ENCODE data around the gene FAM120A. TPM values are rescaled to one million over a fixed set of nuclear protein-coding genes. Genes with fewer than 3 reads are reported as not detected.
A peak's percentile ranks its signal among the peaks of the same experiment; 100 is the strongest.
"Not testable (repeated sequence)": the region's sequence is repeated elsewhere in the genome, so short reads cannot be mapped to it uniquely, and the experiment has no call there.

FAM120A gene
- total RNA-seq, 1 donor from 2014 or later: 59.3 TPM

DNA sequence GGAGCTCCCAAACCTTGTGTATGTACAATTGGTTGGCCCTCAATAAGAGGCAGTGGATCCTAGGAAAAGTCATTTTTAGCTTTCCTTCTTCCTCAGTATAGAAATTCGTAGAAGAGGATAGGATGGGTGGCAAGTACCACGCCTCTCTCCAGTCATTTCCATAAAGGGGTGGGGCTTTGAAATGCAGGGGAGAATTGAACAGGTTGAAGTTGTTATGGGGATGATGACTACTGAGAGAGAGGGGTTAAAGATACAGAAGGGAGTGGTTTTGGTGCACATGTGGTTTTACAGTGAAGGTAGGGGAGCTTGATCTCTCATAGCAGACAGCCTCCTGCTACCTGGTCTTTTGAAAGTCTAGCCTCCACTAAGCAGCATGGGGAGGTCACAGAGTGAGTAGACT is 56.3 kb downstream of the FAM120A start:
- Mint-ChIP-seq H3K27ac (peak overlapping the region; percentile 3), H3K27me3 (no peaks in the 10 kb centered on the region), H3K4me3 (ENCODE audit: low read depth) (no peak overlapping the region), H3K9me3 (ENCODE audit: low read depth) (no peaks in the 10 kb centered on the region), H3K36me3 (ENCODE audit: insufficient read depth) (peaks cover 10% of the 10 kb centered on the region), H3K4me1 (ENCODE audit: low read depth) (peaks cover 15% of the 10 kb centered on the region)
- TF ChIP-seq, protein P1, sequence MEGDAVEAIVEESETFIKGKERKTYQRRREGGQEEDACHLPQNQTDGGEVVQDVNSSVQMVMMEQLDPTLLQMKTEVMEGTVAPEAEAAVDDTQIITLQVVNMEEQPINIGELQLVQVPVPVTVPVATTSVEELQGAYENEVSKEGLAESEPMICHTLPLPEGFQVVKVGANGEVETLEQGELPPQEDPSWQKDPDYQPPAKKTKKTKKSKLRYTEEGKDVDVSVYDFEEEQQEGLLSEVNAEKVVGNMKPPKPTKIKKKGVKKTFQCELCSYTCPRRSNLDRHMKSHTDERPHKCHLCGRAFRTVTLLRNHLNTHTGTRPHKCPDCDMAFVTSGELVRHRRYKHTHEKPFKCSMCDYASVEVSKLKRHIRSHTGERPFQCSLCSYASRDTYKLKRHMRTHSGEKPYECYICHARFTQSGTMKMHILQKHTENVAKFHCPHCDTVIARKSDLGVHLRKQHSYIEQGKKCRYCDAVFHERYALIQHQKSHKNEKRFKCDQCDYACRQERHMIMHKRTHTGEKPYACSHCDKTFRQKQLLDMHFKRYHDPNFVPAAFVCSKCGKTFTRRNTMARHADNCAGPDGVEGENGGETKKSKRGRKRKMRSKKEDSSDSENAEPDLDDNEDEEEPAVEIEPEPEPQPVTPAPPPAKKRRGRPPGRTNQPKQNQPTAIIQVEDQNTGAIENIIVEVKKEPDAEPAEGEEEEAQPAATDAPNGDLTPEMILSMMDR (IDR thresholded peaks at IDR 0.05; ENCODE audit: unreplicated experiment): no peak
- no peak for DNase-seq (ENCODE audit: low spot score, unreplicated experiment)

DNA sequence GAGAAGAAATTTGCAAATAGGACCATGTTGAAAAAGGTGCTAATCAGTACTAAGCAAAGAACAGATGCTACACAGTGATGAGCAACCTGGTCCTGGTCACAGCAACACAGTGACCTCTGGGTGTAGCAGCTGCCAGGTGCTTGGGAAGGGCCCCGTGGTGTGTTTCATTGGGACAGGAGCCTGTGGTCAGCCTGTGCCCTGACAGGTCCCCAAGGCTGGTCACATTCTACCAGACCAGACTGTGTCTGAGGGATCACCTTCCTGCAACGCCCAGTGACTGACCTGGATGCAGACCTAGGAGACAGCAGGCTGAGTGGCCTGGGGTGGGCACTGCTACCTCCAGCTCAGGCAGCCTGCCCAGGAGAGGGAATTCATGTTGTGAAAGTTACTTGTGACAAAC is 56.7 kb downstream of the FAM120A start:
- TF ChIP-seq, protein P1 (IDR thresholded peaks at IDR 0.05; ENCODE audit: unreplicated experiment): no peak
- Mint-ChIP-seq H3K4me1 (ENCODE audit: low read depth) (peaks cover 16% of the 10 kb centered on the region), H3K9me3 (ENCODE audit: low read depth) (no peaks in the 10 kb centered on the region), H3K4me3 (ENCODE audit: low read depth) (no peak overlapping the region), H3K27ac (peak overlapping the region; percentile 3), H3K27me3 (no peaks in the 10 kb centered on the region), H3K36me3 (ENCODE audit: insufficient read depth) (peaks cover 9% of the 10 kb centered on the region)
- DNase-seq (ENCODE audit: low spot score, unreplicated experiment): no peak

DNA sequence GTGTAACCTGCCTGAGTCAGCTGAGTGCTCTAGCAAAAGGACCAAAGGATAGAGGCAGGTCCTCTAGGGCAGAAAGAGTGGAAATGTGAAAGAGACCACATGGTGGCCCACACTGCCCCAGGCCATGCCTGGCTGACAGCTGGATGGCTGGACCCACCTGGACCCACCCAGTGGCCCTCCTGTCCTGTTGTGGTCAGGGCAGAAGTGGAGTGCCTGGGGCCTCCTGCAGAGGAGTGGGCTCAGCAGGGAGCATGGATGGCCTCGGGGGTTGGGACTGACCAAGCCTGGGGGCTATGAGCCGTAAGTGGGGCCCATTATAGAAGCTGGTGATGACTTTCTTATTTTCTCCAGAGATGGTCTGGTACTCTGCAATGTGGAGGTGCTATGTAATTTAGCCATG is 57.6 kb downstream of the FAM120A start:
- Mint-ChIP-seq H3K36me3 (ENCODE audit: insufficient read depth) (peaks cover 5% of the 10 kb centered on the region), H3K27me3 (no peaks in the 10 kb centered on the region), H3K9me3 (ENCODE audit: low read depth) (no peaks in the 10 kb centered on the region), H3K4me3 (ENCODE audit: low read depth) (no peak overlapping the region), H3K27ac (peak overlapping the region; percentile 2), H3K4me1 (ENCODE audit: low read depth) (peaks cover 17% of the 10 kb centered on the region)
- DNase-seq (ENCODE audit: low spot score, unreplicated experiment): no peak
- TF ChIP-seq, protein P1 (IDR thresholded peaks at IDR 0.05; ENCODE audit: unreplicated experiment): no peak

DNA sequence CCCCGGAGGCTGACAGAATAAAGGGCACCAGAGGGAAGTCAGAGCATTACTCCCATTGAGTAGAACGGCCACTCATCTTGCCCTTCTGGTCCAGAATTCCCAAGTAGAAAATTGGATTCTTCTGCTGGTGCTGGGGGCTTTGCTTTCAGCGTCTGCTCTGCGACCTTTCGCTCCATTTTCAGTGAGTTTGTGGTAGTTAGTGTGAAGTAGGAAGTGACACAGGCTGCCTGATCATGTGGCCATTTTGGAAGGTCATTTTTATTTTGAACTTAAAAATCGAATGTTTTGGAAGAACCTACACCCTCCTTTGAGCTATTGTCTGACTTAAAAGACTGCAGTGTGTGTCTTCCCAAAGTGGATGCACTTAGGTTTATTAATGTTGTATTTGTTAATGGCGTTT is 58.6 kb downstream of the FAM120A start:
- no peak for DNase-seq (ENCODE audit: low spot score, unreplicated experiment)
- H3K4me3 Mint-ChIP-seq (ENCODE audit: low read depth): no peak overlapping the region
- TF ChIP-seq, protein P1 (IDR thresholded peaks at IDR 0.05; ENCODE audit: unreplicated experiment): no peak
- H3K27me3 Mint-ChIP-seq: no peaks in the 10 kb centered on the region
- H3K36me3 Mint-ChIP-seq (ENCODE audit: insufficient read depth): peaks cover 5% of the 10 kb centered on the region
- H3K4me1 Mint-ChIP-seq (ENCODE audit: low read depth): peaks cover 17% of the 10 kb centered on the region
- H3K9me3 Mint-ChIP-seq (ENCODE audit: low read depth): no peaks in the 10 kb centered on the region
- H3K27ac Mint-ChIP-seq: no peak overlapping the region

DNA sequence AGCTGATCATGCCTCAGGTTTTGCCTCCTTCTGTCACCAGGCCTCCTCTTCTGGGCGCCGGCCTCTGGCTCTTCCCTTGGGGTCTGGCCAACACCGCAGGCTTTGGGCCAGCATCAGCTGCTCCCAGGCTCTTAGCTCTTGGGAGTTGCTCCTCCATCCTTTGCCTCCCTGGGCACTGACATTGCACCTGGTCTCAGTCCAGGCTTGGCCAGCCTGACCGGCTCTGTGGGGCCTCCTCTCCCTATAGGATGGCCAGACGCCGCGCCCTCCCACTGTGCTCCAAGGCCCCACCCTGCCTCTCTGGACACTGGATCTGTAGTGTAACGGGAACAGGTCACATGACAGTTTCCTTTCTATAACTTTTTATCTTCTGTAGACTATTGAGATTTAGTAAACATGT is 59.7 kb downstream of the FAM120A start:
- not testable (repeated sequence) for H3K36me3 Mint-ChIP-seq (ENCODE audit: insufficient read depth); H3K27me3 Mint-ChIP-seq; H3K9me3 Mint-ChIP-seq (ENCODE audit: low read depth); H3K27ac Mint-ChIP-seq; DNase-seq (ENCODE audit: low spot score, unreplicated experiment); H3K4me3 Mint-ChIP-seq (ENCODE audit: low read depth)
- H3K4me1 Mint-ChIP-seq (ENCODE audit: low read depth): peaks cover 17% of the 10 kb centered on the region

DNA sequence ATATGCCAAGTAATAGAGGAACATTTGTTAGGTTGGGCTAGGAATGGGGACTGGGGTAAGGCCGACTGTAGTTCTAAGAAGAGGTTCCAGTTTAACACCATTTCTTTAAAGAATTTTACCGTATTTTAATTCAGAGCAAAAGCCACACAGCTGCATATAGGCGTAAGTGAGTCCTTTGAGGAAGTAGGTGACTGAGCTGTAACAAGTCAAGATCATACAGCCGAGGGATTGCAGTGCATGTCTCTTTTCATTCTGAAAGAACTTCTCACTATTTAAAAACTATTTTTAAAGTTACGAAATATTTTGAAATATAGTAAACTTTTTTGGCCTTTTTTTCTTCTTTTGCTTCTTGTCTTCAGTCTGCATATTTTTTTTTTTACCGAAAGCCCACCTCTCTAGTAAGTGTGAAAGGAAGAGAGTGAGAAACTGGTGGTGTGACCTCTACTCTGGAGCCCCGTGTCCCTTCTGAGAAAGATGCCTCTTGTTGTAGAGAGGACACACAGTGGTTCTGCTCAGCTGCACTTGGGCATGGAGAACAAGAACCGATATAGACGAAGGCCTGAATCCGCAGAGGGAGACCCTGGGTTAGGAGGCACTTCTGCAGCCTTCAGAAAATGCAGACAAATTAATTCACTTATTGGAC is 60.8 kb downstream of the FAM120A start:
- not testable (repeated sequence) for H3K9me3 Mint-ChIP-seq (ENCODE audit: low read depth); DNase-seq (ENCODE audit: low spot score, unreplicated experiment); H3K4me3 Mint-ChIP-seq (ENCODE audit: low read depth); H3K36me3 Mint-ChIP-seq (ENCODE audit: insufficient read depth); H3K27ac Mint-ChIP-seq; H3K27me3 Mint-ChIP-seq
- H3K4me1 Mint-ChIP-seq (ENCODE audit: low read depth): peaks cover 17% of the 10 kb centered on the region

All from progenitor cell of endocrine pancreas (in vitro differentiated cells).